WTC11 (cell line): Measurements from ENCODE around the gene FCGBP. TPM values are rescaled to one million over a fixed set of nuclear protein-coding genes. Genes with fewer than 3 reads are reported as not detected.

Source experiments
- ATAC-seq: fragments of 200-7000 bp; cut with Tn5 transposase; 2 replicates; pipeline ENCODE4 v1.10.0; 2021; ENCODE audit warnings: mild to moderate bottlenecking, moderate library complexity
- CTCF ChIA-PET: fragments of 300-600 bp; sonication (Branson Sonifier 250); formaldehyde crosslinking; loops from one replicate; lab custom pipeline; 2021; ENCODE audit warnings: antibody characterized with exemption; lab: Charles Lee
- POLR2A ChIA-PET: fragments of 350-600 bp; sonication (Branson Sonifier 250); formaldehyde crosslinking; loops from one replicate; lab custom pipeline; 2021; ENCODE audit warnings: antibody characterized with exemption; lab: Charles Lee
- DNase-seq: peaks from one replicate; pipeline ENCODE4 v3.0.0; 2021; ENCODE audit warnings: low spot score
- H3K27ac Mint-ChIP-seq: 2 replicates; pipeline ENCODE4 v1.8.0; 2021; ENCODE audit warnings: mixed read lengths
- H3K27me3 Mint-ChIP-seq: 2 replicates; pipeline ENCODE4 v1.8.0; 2021; ENCODE audit warnings: low read depth, mild to moderate bottlenecking, moderate library complexity, mixed read lengths
- H3K36me3 Mint-ChIP-seq: 2 replicates; pipeline ENCODE4 v1.8.0; 2021; ENCODE audit warnings: mixed read lengths
- H3K4me1 Mint-ChIP-seq: 2 replicates; pipeline ENCODE4 v1.8.0; 2022; ENCODE audit warnings: mixed read lengths
- H3K4me3 Mint-ChIP-seq: 2 replicates; pipeline ENCODE4 v1.8.0; 2021; ENCODE audit warnings: mild to moderate bottlenecking, moderate library complexity, mixed read lengths
- H3K9me3 Mint-ChIP-seq: 2 replicates; pipeline ENCODE4 v1.8.0; 2021; ENCODE audit warnings: mixed read lengths
- ARID4B ChIP-seq: sonication (generic); formaldehyde crosslinking; IDR thresholded peaks from 2 replicates; pipeline ENCODE4 v1.8.0; 2023; ENCODE audit warnings: missing genetic modification reagents, mild to moderate bottlenecking, borderline replicate concordance
- ATF3 ChIP-seq: sonication (generic); formaldehyde crosslinking; conservative IDR thresholded peaks from 2 replicates; pipeline ENCODE4 v1.8.1; 2022; ENCODE audit warnings: mild to moderate bottlenecking, missing genetic modification reagents
- CREM ChIP-seq: sonication (generic); formaldehyde crosslinking; IDR thresholded peaks from 2 replicates; pipeline ENCODE4 v1.8.1; 2022; ENCODE audit warnings: mild to moderate bottlenecking, missing genetic modification reagents, moderate library complexity
- E2F1 ChIP-seq: sonication (generic); formaldehyde crosslinking; IDR thresholded peaks from 2 replicates; pipeline ENCODE4 v1.8.0; 2022; ENCODE audit warnings: mild to moderate bottlenecking, missing genetic modification reagents
- FOXP4 ChIP-seq: sonication (generic); formaldehyde crosslinking; IDR thresholded peaks from 2 replicates; pipeline ENCODE4 v1.8.0; 2022; ENCODE audit warnings: mild to moderate bottlenecking, missing genetic modification reagents
- HMGA2 ChIP-seq: fragments of 250-450 bp; sonication (Bioruptor Pico); IDR thresholded peaks from 2 replicates; pipeline ENCODE4 v1.4.0; 2021; ENCODE audit warnings: mild to moderate bottlenecking, moderate library complexity
- IRF1 ChIP-seq: sonication (generic); formaldehyde crosslinking; IDR thresholded peaks from 2 replicates; pipeline ENCODE4 v1.8.0; 2023; ENCODE audit warnings: missing genetic modification reagents
- MYBL2 ChIP-seq: sonication (generic); formaldehyde crosslinking; IDR thresholded peaks from 2 replicates; pipeline ENCODE4 v1.8.1; 2023; ENCODE audit warnings: mild to moderate bottlenecking, moderate library complexity, missing genetic modification reagents
- NFYB ChIP-seq: sonication (generic); formaldehyde crosslinking; conservative IDR thresholded peaks from 2 replicates; pipeline ENCODE4 v1.8.0; 2022; ENCODE audit warnings: low read depth, missing genetic modification reagents
- OVOL2 ChIP-seq: fragments of 250-450 bp; sonication (Bioruptor Pico); IDR thresholded peaks from 2 replicates; pipeline ENCODE4 v1.9.0; 2021; ENCODE audit warnings: mild to moderate bottlenecking, borderline replicate concordance
- SP1 ChIP-seq: sonication (generic); formaldehyde crosslinking; conservative IDR thresholded peaks from 2 replicates; pipeline ENCODE4 v1.8.1; 2022; ENCODE audit warnings: missing genetic modification reagents
- USF1 ChIP-seq: sonication (generic); formaldehyde crosslinking; IDR thresholded peaks from 2 replicates; pipeline ENCODE4 v1.8.0; 2022; ENCODE audit warnings: mild to moderate bottlenecking, missing genetic modification reagents
- ZMAT4 ChIP-seq: fragments of 250-450 bp; sonication (Bioruptor Pico); IDR thresholded peaks from 2 replicates; pipeline ENCODE4 v1.9.0; 2021; ENCODE audit warnings: mild to moderate bottlenecking
- ZNF121 ChIP-seq: sonication (generic); formaldehyde crosslinking; IDR thresholded peaks from 2 replicates; pipeline ENCODE4 v1.8.0; 2023; ENCODE audit warnings: missing genetic modification reagents
- ZNF232 ChIP-seq: sonication (generic); formaldehyde crosslinking; IDR thresholded peaks from 2 replicates; pipeline ENCODE4 v1.8.0; 2022; ENCODE audit warnings: mild to moderate bottlenecking, missing genetic modification reagents
- ZNF317 ChIP-seq: sonication (generic); formaldehyde crosslinking; IDR thresholded peaks from 2 replicates; pipeline ENCODE4 v1.8.1; 2023; ENCODE audit warnings: low read depth, mild to moderate bottlenecking, moderate library complexity, missing genetic modification reagents, borderline replicate concordance
- ZNF416 ChIP-seq: fragments of 250-450 bp; sonication (Bioruptor Pico); IDR thresholded peaks from 2 replicates; pipeline ENCODE4 v1.9.0; 2021; ENCODE audit warnings: mild to moderate bottlenecking, inconsistent platforms
- total RNA-seq: library from RNA; stranded (reverse); gene quantifications from 3 replicates; pipeline ENCODE4 v1.2.3, GENCODE V29; 2021

The FCGBP gene
- total RNA-seq, 1 experiment from 2014 or later, result 2.8 TPM

GRCh38 chr19:39937094-39937720 is 2.8 kb upstream of the FCGBP start:
- no peak for ATAC-seq
- no peak for TF ChIP-seq ARID4B (CRISPR knock-in tag)
- no peak for TF ChIP-seq ZNF121 (CRISPR knock-in tag)
- no peak for TF ChIP-seq SP1 (CRISPR knock-in tag)
- no peak for TF ChIP-seq MYBL2 (CRISPR knock-in tag)
- TF ChIP-seq ZNF232, result no peak
- no peak for TF ChIP-seq ATF3 (CRISPR knock-in tag)
- TF ChIP-seq USF1 (CRISPR knock-in tag), result no peak
- TF ChIP-seq NFYB, result no peak
- TF ChIP-seq ZMAT4 (CRISPR knock-in tag), result no peak
- no peak for TF ChIP-seq FOXP4 (CRISPR knock-in tag)
- no peak for TF ChIP-seq ZNF317 (CRISPR knock-in tag)
- TF ChIP-seq ZNF416, result no peak
- no peak for TF ChIP-seq OVOL2 (CRISPR knock-in tag)
- TF ChIP-seq CREM (CRISPR knock-in tag), result no peak
- no peak for TF ChIP-seq IRF1 (CRISPR knock-in tag)
- no peak for TF ChIP-seq HMGA2

GRCh38 chr19:39936622-39937021 is 2.2 kb upstream of the FCGBP start:
- CTCF ChIA-PET, result no interaction called here
- H3K4me1 Mint-ChIP-seq, result 0 out of 2 replicates have a peak, but pooled peaks cover 2% of the 10 kb centered on the region
- H3K27ac Mint-ChIP-seq, result no peak overlapping the region
- no peaks in the 10 kb centered on the region for H3K9me3 Mint-ChIP-seq
- DNase-seq (no peak), ATAC-seq (no peak)
- POLR2A ChIA-PET, result no interaction called here
- no peaks in the 10 kb centered on the region for H3K36me3 Mint-ChIP-seq
- peaks cover 3% of the 10 kb centered on the region for H3K27me3 Mint-ChIP-seq
- TF ChIP-seq E2F1 (CRISPR knock-in tag), result no peak
- 0 out of 2 replicates have a peak, but pooled peaks have one; percentile 24 for TF ChIP-seq ZNF121 (CRISPR knock-in tag)
- no peak overlapping the region for H3K4me3 Mint-ChIP-seq

More at GRCh38 chr19:39937094-39937720, 2.8 kb upstream of the FCGBP start:
- H3K4me3 Mint-ChIP-seq, result no peak overlapping the region
- H3K27ac Mint-ChIP-seq, result no peak overlapping the region
- H3K4me1 Mint-ChIP-seq, result 0 out of 2 replicates have a peak, but pooled peaks cover 8% of the 10 kb centered on the region
- H3K27me3 Mint-ChIP-seq, result peaks cover 3% of the 10 kb centered on the region
- POLR2A ChIA-PET, result no interaction called here
- CTCF ChIA-PET, result no interaction called here
- no peaks in the 10 kb centered on the region for H3K36me3 Mint-ChIP-seq
- no peaks in the 10 kb centered on the region for H3K9me3 Mint-ChIP-seq
- DNase-seq, result no peak
